HG02943 (cell line): ENCODE measurements around the gene PAX2.

Experiments
- ATAC-seq: cut with Tn5 transposase; IDR thresholded peaks from one replicate; pipeline ENCODE4 v1.9.1; 2021; ENCODE audit warnings: mild to moderate bottlenecking, low read depth, moderate library complexity; ENCODE audit not compliant: unreplicated experiment

The PAX2 gene

DNA sequence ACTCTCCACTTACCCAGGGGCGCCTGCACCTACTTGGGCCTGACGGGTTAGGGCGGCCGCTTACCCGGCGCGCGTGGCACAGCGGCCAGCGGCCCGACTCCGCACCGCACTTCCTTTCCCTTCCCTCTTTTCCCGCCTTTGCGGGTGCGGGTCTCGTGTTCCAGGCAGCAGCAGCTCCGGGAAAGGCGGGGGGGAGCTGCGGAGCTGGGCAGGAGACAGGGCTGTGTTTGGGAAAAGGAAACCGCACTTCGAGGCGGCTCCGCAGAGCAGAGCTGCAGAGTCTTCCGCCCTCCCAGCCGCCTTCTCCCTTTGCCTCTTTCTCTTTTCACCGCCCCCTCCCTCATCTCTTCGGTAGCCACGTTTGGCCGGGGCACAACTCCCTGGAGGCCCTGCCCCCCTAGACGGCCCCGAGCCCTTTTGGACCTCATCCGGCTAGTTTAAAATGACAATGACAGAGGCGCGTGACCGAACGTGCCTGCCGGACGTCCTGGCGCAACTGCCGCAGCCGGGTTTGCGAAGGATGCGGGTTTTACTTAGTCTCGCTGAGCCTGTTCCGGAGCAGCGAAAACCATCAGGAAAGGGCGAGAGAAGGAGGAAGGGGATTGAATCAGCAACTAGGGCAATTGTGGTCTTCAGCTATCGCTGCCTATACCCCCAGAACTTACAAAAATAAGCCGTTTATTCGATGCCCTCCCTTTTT lies 7.9 kb upstream of the PAX2 start:
- ATAC-seq: no peak

DNA sequence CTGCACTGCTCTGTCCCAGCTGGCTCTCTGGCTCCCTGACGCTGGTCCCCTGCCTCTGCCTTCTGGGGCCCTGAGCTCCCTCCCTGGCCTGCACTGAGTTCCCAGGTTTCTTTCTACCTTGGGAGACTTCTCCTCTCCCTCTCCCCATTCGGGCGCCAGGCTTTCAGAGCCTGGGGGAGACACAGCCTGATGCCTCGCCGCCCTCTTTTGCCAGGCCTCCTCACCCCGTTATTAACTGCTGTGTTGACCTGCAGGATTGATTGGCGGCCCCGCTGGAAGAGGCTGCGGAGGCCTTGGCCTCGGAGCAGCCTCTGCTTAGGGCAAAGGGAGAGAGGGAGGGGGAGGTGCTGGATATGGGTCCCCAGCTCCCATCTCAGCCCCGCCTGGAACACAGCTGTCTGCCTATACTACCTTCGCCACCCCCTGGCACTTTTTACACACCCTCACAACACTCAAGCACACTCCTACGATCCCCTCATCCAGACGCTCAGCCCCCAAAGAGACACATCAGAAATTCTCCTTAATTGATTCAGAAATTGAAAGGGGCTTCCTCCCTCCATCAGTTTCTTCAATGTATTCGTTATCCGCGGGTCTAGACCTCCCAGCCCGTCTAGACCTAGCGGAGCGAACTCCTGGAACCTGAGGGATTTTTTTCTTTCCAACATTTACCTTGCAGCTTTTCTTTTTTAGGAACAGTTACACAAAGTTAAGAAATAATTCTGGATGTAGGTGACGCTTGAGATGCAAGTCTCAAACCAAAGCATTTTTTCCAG lies 7.1 kb upstream of the PAX2 start:
- ATAC-seq: no peak

DNA sequence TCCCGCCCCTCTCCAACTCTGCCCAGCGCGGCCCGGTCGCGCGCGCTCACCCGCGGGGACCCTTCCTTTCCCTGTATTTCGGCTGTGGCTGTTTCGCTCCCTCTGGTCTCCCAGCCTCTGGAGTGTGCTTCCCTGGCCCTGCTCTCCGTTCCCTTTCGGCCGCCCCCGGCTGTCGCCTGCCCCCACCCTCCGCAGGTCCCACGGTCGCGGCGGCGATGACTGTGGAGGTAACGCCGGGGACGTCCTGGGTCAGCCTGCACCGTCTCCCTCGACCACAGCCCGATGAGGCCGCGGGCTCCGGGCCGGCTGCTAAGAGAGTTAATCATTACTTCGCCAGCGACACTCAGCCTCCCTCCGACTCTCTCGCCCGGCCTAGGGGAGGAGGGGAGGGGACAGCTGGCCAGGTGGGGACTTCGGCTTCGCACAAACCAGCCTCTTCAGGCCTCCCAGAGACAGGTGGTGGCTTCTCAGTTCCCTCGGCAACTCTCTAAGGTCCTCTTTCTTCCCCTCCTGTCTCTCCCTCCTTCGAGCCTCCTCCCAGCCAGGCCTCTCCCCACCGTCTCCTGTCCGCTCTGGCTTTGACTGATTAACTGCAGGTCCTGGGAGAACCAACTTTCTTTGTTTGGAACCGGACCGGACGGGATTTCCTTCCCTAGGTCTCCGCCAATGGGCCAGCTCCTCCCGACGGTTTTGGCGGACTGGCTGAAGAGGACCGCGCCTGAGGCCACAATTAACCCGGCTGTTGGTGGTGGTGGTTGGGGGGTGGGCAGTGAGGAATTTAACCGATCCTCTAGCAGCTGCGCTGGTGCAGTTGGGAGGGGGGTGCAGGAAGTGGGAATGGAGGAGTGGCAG lies 5.6 kb upstream of the PAX2 start:
- no peak for ATAC-seq

DNA sequence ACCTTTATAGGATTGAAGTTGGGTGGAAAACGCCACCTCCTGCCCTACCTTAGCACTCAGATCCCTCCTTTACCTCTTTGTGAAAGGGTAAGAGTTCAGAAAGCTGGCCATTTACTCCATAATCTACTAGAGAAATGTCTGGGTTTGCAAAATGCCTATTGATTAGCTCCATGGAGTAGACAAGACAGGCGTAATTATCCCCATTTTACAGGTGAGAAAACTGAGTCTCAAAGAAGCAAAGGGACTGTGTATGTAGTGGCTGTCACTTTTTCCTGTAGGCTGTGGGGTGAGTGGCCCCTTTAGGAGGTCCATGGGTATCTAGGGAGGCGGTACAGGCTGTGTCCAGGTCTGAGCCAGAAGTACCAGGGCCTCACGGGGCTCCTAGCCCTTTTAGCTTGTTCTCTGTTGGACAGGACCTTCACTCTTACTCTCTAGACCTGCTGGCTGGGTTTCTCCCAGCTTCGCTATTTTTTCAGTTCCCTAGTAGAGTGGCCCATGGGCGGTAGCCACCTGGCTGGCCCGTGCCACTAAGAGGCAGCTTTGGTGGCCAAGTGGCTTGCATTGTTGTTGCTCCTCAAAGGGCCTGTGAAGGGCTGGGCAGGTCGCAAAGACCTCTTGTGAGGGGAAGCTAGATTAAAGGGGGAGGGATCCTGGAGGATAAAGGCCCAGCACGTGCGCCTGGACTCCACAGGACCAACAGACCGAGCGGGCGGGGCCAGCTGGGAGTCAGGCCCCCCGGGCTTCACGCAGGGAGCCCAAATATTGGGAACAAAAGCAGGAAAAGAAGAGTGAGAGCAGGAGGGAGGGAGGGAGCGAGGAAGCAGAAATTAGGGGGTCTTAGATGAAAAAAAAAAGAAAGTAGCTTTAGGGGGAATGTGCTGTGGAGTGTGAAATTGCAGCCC lies 4.7 kb upstream of the PAX2 start:
- ATAC-seq: no peak

DNA sequence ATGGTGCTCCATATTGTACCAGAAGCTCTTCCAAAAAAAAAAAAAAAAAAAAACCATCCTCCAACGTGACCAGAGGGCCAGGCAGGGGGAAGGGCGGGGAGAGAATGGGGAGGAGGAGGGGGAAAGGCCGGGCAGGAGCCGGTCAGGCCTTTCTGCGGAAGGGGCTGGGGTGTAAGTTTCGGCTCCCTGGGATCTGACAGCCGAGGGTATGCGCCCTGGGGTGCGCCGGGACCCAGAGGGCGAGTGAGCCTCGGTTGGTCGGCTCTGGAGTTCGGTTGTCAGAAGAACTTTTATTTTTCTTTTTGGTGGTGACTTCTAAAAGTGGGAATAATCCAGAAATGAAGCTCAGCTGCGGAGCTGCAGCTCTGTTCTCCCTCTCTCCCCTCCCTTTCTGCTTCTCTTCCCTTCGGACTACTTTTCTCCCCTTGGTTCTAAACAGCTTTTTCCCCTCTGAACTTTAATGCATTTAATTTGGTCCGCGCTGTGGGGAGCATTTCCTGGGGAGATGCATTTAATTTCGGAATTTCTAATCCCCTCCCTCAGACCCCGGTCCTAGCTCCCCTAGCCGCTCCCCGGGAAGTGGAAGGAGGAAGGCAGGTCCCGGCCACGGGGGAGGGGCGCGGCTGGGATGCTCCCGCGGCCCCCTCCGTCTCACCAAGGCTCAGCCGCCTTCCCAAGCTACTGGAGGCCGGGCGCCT lies 3.9 kb upstream of the PAX2 start:
- no peak for ATAC-seq

DNA sequence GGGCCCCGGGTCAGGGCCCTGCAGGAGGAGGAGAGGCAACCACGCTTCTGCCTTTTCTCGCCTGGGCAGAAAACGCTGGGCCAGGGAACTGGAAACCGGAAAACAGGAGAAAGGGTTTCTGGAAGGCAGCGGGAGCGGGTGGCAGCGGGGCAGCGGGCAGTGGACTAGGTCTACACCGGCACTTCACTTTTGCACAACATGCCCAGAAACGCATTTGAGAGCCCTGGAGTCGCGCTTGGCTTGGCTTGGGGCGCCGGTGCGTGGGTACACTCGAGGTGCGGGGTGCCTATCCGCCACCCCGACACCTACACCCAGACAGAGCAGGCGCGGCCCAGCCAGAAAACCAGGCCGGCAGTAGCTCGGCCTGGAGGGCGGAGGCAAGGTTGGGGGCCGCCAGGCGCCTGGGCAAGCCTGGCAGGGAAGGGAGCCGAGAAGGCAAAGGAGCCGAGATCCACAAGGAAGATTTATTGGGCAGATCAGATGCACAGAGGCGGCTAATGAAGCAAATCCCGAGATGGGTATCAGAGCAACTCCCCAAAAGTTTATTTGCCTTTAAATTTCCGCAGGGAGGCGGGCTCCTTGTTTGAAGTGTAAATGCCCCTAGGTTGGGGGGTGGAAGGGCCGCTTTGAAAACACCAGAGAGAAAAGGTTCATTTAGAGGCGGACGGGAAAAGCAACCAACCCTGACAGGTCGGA lies 3.2 kb upstream of the PAX2 start:
- no peak for ATAC-seq

DNA sequence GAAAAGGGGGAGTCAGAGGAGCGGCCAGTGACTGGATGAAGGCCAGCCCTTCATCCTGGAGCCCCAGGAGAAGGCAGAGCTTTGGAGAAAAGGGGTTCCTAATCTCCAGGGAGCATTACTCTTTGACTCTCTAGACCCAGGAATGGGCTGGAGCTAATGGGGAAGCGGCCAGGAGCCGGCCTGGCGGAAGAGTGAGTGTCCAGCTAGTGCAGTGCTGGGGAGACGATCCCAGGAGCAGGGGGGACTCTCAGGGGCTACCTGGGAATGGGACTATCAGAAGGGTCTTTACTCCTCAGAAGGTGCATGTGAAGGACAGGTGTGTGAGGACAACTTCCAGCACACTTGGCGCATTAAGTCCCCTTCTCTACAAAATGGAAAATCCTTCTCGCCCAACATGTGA lies 2.4 kb upstream of the PAX2 start:
- ATAC-seq: no peak

DNA sequence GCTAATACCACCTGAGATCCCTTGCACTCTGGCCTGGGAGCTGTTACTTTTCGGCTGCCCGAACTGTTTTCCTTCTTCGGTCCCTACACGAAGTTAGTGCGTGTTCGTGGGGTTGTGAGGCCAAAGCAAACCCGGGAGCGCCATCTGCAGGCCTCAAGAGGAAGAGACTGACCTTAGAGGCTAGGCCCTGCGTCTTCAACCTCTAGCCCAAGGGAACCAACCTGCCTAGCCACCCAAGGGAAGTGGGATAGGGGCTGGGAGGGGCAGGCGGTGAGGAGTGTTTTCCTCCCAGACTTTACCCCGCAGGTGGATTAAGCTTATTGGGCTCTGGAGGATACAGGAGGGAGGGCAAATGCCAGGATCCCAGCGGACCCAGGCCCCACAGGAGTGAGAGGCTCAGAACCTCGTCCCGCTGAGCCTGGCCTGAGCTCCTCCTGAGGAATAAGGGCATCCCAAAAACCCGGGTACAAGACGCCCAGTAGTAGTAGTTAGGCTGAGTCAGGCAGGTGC lies 1.7 kb upstream of the PAX2 start:
- no peak for ATAC-seq

DNA sequence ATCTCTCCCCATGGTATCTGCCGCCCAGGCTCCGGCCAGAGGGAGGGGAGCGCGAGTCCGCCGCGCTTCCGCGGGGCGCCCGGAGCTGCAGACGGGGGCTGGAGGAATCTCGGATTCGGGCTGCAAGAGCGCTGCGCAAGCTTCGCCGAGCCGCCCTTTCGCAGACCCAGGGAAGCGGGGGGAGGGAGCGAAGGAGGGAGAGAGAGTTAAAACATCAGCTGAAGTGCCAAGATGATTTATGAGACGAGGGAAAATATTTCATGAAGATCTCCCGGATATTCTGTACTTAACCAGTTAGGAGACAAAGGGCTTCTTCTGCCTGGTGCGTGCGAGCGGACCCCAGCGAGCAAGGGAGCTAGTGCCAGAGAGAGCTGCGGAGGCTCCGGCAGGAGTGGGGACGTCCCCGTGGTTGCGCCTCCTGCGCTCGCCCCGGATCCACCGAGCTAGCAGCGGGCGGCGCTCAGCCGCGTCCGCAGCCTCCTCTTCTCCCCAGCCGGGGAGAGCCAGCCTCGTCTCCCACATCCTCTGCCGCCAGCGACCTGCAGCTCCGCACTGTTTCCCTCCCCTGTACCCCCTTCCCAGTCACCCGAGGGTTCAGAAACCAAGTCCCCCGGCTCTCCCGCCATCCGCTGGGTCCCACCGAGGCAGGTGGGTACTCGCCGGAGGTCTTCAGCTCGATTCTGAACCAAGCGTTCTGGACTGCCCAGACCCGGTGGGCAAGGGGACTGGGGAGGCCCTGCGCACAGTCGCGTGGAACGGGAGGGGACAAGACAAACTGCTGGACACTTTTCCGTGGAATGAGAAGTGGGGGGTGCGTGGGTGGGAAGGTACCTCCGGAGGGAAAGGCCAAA lies 1.0 kb upstream of the PAX2 start:
- ATAC-seq: no peak

DNA sequence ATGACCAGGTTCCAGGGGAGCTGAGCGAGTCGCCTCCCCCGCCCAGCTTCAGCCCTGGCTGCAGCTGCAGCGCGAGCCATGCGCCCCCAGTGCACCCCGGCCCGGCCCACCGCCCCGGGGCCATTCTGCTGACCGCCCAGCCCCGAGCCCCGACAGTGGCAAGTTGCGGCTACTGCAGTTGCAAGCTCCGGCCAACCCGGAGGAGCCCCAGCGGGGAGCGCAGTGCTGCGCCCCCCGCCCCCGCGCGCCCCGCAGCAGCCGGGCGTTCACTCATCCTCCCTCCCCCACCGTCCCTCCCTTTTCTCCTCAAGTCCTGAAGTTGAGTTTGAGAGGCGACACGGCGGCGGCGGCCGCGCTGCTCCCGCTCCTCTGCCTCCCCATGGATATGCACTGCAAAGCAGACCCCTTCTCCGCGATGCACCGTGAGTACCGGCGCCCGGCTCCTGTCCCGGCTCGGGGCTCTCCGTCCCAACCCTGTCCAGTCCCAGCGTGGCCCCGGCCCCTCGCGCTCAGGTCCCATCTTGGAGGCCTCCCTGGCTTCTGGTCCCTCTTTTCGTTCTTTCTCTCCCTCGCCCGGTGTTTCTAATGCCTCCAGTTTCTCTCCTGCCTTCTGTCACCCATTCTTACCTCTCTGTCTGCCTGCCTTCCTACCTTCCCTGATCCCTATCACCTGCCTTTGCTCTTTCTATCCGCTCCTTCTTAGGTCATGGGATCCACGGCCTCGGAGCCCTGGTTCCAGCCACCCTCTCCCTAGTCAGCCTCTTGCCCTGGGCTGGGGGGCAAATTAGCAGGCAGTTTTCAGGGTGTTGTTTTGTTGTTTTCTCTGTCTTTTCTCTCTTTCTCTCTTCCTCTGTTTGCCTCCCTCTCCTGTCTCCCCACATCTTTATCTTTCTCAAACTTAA lies 751 bp downstream of the PAX2 start:
- no peak for ATAC-seq

DNA sequence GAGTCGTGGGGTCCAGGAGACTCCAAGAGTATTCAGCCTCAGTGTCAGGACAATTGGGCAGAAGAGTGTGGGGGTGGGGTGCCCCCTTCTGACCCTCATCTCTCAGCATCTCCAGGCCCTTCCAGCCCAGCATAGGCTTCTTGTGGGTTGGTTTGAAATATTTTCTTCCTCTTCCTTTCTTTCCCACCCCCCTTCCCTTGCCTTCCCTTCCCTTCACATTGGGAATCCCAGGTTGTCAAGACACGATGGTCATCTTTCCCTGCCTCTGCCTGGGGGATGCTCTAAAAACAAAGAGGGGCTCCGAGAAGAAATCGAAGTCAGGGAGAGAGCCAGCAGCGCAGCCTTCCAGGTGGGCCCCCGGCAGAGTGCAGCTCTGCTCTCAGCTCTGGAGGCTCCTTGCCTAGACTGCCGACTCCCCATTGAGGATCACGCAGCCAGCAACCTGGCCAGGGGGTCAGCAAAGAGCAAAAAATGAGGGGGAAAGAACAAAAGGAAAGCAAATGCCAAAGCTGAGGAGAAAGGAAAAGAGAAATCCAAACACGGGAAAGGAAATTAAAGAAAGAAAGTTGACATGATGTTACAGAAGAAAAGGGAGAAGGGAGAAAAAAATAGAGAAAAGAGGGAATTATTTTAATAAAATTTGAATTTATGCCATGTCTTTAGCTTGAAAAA lies 1.5 kb downstream of the PAX2 start:
- no peak for ATAC-seq

DNA sequence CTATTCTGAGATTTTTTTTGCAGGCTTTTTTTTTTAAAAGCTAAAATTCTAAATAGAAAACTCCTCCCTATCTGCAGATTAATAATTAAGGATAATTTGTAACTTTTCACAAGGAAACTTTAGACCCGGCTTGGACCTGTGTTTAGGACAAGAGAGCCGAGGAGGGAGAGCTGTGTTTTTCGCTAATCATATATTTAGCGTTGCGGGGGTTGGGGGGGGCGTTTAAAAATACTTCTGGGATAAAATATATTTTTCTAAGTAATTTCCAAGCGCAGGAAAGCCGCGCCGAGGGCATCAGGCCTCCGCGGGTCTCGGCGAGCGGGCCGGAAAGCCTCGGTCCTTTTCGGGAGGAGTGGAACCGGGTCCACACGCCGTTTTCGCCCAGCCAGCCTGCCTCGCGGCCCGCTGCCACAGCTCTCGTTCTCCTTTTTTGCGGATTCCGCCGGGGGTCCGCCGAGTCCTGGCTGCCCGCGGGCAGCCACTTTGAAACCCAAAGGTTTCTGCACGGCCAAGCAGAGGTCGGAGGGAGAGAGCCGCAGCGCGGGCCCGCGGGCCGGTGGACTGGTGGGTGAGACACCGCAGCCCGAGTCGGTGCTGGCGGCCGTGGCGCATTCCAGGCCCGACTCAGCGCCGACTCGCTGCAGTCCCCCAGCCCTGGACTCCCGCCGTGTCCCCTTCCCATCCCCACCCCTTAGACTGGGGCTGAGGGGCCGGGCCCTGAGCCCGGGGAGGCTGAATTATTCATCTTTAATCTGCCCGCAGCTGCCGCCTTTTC lies 2.3 kb downstream of the PAX2 start:
- ATAC-seq: no peak

DNA sequence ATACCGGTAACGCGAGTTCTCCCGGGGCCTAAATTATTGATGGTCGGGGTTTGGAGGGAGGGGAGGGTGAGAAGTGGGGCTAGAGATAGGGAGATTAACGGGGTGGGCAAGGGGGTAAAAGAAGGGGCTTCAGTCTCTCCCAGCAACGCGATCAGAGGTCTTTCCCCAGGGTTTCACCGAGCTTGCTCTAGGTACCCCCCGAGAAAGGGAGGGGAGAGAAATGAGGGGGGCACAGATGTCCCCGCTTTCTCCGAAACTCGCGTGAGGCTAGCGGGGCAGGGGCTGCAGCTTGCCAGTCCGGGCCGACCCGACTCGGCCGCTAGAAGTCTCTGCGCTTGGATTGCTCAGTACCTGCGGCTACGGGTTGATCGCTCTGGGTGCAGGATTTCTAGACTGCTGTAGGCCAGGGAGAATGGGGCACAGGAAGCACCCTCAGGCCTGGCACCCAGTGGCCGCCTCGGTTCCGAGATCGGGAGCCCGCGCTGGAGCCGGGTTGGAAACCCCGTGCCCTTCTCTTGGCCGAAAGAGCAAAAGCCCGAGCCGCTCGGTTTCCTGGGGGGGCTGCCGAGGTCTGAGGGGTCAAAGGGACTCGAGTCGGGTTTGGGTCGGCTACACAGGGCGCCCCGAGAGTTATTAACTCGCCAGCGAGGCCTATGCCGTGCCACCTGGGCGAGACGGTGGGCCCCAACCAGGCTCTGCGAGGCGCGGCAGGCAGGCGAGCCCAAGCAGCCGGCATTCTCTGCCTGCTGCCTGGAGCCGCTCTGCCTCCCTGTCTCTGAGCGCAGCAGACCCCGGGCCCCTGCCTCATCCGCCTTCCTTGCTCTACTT lies 3.1 kb downstream of the PAX2 start:
- ATAC-seq: no peak

DNA sequence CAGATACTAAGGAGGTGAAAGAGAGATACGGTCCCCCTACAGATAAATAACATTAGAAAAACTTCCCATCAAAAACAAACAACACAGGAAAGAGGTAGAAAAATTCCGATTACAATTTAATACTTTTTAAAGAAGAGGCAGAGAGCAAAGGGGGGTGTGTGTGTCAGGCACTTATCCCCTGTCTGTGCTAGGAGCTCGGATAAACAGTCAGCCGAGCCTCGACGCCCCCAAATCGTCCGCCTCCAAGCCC lies 3.6 kb downstream of the PAX2 start:
- ATAC-seq: no peak
